ENCODE data around the gene DPYD.

The DPYD gene

DNA sequence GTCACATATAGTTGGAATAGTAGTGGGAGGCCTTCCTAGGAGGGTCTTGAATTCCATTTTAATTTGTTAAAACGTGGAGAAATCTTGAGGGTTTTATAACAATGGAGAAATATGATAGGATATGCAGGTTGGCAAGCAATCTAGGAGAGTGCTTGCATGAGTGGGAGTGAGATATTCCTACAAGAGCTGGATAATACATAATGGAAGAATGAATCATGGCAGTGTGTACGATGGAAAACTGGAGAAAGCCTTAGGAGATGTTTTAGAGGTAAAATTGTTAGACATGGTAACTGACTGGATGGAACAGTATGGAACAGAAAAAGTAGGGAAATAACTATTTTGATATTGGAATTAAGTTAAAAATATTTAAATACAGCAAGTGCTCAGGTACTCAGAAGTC is 846.9 kb downstream of the DPYD start:
- no peak for DNase-seq

DNA sequence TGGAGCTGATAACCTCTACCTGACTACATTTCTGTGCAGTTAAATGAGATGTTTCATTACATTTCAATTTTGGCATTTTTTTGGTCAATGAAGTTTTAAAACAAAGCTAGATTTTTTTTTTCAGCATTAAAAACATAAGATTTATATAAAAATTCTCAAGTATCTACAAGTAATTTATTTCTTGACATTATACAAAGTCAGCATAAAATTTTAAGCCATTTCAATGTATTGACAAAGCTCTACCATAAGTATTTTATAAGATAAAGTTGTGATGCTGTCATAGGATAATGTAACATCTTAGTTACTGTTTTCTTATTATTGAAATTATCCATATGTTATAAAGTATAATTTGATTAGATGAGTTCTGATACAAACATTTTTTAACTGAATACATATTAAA is 847.7 kb downstream of the DPYD start:
- DNase-seq, result no peak

DNA sequence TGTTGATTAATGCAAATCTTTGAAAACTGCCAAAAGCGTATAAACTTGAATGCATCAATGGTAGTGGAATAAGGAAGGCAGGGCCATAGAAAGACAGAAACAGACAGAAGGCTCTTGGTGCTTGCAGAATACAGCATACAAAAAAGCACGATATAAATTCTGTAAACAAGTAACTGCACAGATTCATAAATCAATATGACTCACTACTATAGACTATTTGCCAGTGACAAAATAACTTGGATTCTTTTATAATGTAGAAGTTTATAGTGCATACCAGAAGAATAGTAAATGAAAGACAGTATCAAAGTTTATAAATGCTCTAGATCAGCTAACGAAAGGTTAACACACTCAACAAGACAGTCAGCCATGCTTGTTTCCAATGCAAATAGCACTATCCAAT is 849.7 kb downstream of the DPYD start:
- no peak for DNase-seq

DNA sequence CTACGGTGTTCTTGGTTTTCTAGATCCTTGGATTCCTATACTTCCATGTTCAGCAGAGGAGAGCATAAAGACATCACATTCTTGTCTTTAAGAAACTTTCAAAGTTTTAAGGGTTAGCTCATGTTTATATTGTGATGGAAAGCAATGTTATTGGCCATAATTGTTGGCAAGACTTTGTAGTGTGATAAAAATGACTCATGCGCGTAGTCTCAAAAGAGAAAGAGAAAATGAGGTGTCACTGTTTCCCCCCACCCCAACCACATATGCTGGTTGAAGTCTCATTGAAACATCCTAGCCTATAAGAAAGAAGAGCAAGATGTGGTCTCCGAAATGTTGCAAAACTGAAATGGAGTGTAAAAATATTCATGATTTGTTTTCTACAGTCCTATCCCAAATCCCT is 850.5 kb downstream of the DPYD start:
- DNase-seq, result no peak

DNA sequence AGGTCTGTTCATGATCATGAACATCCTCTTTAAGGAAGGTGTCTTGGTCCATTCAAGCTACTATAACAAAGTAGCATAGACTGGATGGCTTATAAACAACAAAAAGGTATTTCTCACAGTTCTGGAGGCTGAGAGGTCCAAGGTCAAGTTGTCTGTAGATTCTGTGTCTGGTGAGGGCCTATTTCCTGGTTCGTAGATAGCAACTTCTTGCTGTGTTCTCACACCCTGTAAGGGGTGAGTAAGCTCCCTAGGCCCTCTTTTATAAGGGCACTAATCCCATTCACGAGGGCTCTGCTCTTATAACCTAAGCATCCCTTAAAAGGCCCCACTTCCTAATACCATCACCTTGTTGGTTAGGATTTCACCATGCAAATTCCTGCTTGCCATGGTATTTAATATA is 851.5 kb downstream of the DPYD start:
- no peak for DNase-seq

DNA sequence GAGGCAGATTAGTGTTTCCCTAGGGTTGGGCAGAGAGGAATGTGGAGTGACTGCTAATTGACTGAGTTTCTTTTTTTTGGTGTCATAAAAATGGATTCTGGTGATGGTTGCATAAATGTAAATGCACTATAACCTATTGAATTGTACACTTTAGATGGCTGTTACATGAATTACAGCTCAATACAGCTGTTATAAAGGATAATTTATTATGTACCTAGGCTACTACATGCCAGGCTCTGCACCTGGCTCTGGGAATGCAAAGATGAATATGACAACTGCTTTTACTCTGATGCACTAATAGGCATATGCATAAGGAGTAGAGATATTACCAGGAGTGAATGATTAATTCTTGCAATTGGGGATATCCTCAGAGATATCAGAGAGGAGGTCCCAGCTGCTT is 854.0 kb downstream of the DPYD start:
- no peak for DNase-seq

DNA sequence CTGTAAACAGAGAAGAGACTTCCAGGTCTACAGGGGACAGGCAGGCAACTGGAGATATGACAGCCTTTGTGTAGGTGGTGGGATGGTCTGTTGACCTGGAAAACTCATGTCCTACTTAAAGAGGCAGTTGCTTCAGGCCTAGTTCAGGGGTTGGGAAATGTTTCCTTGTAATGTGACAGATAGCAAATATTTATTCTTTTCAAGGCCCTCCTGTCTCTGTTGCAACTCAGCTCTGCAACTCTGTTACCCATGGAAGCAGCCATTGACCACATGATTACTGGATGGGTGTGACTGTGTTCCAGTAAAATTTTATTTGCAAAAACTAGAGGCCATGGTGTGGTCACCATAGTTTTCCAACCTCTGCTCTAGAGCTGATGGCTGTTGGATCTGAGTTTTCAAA is 857.3 kb downstream of the DPYD start:
- DNase-seq, result no peak

DNA sequence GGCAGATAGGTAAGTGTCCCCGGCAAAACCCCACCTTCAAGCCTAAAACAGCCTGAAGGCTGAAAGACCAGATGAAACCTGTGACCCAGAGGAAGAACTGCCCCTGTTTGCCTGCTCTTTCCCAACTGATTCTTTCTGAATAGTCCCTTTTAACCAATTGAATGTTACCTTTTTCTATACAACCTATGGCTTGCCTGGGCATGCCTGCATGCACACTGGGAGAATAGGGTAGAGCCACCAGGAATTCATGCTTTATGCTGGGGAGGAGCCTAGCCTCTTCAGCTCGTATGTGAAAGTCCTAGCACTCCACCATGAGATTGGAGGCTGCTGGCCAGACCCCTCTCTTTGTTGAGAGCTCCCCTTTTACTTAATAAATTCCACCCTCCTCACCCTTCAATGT is 859.2 kb downstream of the DPYD start:
- no peak for DNase-seq

DNA sequence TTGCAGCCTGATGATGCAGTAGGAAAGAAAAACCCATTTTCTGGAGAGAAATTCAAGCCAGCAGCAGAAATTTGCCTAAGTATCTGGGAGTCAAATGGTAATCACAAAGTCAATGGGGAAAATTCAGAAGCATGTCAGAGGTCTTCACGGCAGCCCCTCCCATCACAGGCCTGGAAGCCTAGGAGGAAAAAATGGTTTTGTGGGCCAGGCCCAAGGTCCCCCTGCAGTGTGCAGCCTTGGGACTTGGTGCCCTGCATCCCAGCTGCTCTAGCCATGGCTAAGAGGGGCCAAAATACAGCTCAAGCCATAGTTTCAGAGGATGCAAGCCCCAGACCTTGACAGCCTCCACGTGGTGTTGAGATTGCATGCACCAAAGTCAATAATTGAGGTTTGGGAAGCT is 864.4 kb downstream of the DPYD start:
- no peak for DNase-seq

DNA sequence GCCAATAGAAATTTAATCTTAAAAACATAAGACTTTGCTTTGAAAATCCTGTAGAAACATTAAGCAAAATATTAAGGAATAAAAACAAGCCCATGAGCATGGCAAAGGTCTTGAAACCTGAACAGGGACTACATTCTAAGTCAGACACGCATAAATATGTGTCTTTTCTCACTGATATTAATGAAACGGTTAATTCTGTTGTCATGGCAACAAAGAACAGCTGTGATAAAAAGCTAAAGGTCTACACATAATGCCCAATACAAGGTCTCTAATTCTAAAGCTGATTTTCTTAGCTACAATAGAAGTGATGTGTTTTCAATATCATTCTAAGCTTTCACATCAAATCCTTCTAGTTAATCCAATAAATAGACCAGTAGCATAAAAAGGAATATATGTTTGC is 867.6 kb downstream of the DPYD start:
- no peak for DNase-seq

DNA sequence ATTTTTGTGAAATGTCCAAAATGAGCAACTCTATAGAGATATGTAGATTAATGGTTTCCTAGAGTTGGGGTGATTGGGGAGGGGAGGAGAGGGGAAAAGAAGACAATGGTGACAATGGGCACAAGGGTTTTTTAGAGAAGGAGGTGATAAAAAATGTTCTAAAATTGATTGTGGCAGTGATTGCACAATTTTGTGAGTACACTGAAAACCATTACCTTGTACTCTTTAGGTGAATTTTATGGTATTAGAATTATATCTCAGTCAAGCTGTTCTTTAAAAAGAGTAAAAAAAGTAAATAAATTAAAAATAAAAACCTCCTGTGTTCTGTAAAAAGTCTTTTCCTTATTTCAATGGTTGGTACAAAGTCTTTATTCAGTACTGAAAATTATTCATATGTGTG is 869.0 kb downstream of the DPYD start:
- DNase-seq, result no peak

DNA sequence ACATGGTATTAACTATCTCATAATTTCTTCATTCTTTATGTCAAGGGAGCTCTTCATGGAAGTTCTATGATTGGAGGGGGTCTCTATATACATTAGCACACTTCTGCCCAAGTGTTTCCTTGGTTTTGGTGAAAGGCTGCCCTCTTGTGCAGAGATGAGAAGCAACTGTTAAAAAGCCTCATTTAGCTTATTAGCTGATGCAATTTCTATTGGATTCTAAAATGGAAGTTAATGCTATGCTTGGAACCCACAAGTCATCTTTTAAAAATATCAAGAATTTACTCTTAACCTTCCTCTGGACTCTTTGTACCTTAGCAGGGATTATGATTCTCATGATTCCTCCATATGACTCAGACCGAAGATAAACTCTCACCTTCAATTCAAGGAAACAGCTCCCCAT is 870.3 kb downstream of the DPYD start:
- no peak for DNase-seq

DNA sequence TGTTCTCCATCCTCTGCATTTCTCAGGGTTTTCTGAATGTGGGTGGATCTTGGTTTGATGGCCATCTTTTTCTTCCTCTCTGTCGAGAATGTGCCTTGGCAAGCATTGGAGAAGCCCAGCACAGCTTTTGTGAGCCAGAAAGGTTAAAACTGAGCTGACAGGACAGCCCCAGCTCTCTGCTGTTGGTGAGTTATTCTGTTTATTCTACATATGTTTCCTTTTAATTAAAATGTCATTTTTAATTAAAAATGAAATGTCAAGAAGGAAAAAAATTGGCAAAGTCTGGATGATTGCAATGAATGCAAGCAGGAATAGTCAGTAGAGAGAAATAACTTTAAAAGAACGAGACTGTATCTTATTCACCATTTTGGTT is 873.4 kb downstream of the DPYD start:
- no peak for DNase-seq

DNA sequence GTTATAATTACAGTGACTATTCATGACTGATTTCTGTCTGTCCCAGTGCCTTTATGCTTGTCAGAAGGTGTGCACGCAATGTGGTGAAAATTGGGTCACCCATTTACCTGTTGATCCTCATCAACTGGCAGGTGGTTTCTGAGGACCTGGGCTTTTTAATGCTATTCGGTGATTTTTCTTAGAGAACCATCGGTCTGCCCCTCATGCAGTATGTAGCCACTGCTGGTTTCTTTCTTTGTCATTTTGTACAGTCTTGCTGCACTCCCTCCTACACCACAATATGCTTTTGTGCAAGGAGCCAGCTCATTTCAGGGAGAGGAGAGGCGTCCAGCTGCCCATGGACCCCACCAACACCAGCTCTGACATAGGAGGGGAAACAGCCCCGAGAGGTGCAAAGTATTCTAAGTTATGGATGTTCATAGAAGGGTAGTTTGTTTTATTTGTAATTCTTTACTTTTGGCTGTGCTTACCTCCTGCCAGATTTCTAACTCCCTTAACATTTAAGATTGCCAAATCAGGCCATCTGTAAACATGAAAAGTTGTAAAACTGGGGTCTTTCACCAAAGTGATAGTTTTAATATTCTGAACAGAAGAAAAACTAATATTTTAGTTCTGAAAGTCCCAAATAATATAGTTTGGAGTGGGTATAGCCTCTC is 873.9 kb downstream of the DPYD start:
- no peak for DNase-seq

DNA sequence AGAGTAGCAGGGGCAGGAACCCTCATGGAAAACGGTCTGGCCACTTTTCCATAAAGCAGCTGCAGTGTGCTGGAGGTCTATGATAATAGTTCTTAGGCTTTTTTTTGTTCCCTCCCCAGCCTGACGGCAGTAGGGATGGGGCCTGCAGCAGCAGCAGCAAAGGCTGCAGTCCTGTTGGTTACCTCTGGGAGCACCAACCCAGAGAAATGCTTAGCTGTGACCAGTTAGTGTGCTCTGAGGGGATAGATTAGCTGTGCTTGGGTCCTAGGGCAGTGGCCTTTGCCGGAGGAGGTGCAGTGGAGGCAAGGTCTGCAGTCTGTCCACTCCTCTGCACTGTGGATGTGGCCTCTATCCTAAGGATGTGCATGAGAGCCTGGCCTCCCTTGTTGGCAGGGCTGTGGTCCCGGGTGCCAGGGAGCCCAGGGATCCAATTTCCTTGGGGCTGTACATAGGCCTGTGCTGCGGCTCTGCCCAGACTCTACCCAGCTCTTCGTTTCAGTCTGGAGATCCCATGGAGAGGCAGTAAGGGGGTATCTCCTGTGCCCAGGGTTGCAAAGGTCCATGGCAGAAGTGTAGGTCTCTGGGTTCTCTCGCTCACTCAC is 876.6 kb downstream of the DPYD start:
- DNase-seq, result no peak

DNA sequence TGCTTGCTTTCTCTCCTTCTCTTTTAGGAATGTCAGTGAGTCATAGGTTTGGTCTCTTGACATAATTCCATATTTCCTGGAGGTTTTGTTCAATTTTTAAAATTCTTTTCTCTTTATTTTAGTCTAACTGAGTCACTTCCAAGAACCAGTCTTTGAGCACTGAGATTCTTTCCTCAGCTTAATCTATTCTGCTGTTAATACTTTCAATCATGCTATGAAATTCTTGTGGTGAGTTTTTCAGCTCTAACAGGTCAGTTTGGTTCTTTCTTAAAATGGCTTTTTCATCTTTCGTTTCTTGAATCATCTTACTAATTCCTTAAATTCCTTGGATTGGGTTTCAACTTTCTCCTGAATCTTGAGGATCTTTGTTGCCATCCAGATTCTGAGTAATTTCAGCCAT is 878.3 kb downstream of the DPYD start:
- no peak for DNase-seq

DNA sequence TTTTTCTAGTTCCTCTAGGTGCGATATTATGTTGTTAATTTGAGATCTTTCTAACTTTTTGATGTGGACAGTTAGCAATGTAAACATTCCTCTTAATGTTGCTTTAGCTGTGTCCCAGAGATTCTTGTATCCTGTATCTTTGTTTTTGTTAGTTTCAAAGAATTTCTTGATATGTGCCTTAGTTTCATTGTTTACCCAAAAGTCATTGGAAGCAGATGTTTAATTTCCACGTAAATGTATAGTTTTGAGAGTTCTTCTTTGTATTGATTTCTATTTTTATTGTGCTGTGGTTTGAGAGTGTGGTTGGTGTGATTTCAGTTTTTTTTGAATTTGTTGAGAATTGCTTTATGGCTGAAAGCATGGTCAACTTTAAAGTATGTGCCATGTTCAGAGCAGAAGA is 879.8 kb downstream of the DPYD start:
- no peak for DNase-seq

DNA sequence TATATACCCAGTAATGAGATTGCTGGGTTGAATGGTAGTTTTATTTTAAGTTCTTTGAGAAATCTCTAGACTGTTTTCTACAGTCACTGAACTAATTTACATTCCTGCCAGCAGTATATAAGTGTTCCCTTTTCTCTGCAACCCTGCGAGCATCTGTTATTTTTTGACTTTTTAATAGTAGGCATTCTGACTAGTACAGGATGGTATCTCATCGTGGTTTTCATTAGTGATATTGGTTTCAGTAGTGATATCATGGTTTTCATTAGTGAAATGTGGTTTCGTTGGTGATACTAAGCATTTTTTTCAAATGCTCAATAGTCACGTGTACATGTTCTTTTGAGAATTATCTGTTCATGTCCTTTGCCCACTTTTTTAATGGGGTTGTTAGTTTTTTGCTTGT is 882.4 kb downstream of the DPYD start:
- no peak for DNase-seq

DNA sequence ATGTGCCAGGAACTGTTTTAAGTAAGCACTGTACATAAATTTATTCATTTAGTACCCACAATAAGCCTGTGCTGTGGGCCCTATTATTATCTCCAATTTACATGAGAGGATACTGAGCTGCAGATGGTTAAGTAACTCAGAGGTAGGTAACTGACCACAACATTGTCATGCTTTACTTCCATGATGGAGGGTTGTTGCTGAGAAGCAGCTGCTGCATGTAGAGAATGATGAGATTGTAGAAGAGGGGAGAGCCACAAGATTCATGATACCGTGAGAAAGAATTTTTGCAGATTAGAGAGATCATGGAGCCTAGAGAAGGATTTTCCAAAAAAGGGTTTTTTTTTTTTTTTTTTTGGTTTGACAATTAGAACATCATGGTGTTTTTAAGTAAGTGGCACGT is 886.2 kb downstream of the DPYD start:
- no peak for DNase-seq

DNA sequence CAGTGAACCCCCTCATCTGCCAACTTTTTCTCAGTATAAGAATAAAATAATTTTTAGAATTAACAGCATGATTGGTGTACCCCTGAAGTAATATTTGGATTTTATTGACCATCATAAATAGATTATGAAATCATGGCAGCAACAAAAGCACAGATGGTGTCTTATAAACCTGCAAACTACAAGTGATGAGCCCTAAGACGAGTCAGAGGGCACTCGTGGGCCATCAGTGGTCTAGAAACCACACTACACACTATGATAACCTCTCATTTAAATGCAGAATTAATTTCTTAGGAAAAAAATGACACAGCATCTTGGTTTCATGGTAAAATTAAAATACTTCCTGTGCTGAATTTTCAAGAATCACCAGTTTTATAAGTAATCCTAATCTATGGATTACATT is 886.9 kb downstream of the DPYD start:
- no peak for DNase-seq

All from NCI-H510A treated with DMSO at 0.1 percent for 48 hours (cell line).